Psoas muscle (tissue), 8 donors: Measurements from ENCODE around the gene HSF4. TPM values are rescaled to one million over a fixed set of nuclear protein-coding genes. Genes with fewer than 3 reads are reported as not detected.

Experiments
- ATAC-seq, 4 donors: fragments of 200-7000 bp; cut with Tn5 transposase; one replicate each; pipeline ENCODE4 v1.9.1; 2020; ENCODE audit warnings: moderate library complexity in 3 of 4, mild to moderate bottlenecking in 2 of 4
- DNase-seq, 2 donors: peaks; one replicate each; pipeline ENCODE4 v3.0.0-alpha.2; 2020
- H3K27ac ChIP-seq: fragments of 200-600 bp; one replicate; pipeline ENCODE4 v1.8.0; 2022
- H3K27me3 ChIP-seq, 3 donors: fragments of 200-600 bp in 1 of 3; one replicate each; pipeline versions ENCODE4 v1.6.1 to v1.8.0; 2013 to 2022; ENCODE audit warnings: low read length in 2 of 3, mild to moderate bottlenecking in 2 of 3, moderate library complexity in 1 of 3; ENCODE audit not compliant: insufficient read depth in 3 of 3
- H3K36me3 ChIP-seq, 2 donors: fragments of 200-600 bp in 1 of 2; one replicate each; pipeline versions ENCODE4 v1.6.1 to v1.8.0; 2013 to 2022; ENCODE audit warnings: low read depth in 1 of 2, mild to moderate bottlenecking in 1 of 2, moderate library complexity in 1 of 2; ENCODE audit not compliant: insufficient read depth in 1 of 2
- H3K4me1 ChIP-seq: fragments of 200-600 bp; one replicate; pipeline ENCODE4 v1.8.0; 2022
- H3K4me3 ChIP-seq: fragments of 200-600 bp; one replicate; pipeline ENCODE4 v1.8.0; 2022; ENCODE audit warnings: mild to moderate bottlenecking
- H3K9me3 ChIP-seq: fragments of 200-600 bp; one replicate; pipeline ENCODE4 v1.8.0; 2022
- WGBS, 3 donors: extraction: QIAGEN DNeasy Blood & Tissue Kit; methylation state at CpG; one replicate each; pipeline versions ENCODE4 v1.1.6 to v1.1.7; 2013; 5-methylcytosine and 5-hydroxymethylcytosine counted together
- intact Hi-C, 2 donors: fragments of 100-400 bp; cut with DNase I; formaldehyde crosslinking; loops; one replicate each; pipeline versions ENCODE4 v1.11.0 to v1.14.2; 2022
- polyA plus RNA-seq, 3 donors: library from polyadenylated mRNA; stranded (reverse); fragments of 200-250 nt; gene quantifications; one replicate each; pipeline ENCODE4 v1.2.3, GENCODE V29; 2013
- total RNA-seq, 4 donors: library from RNA; stranded (reverse); fragmentation: NEBNext Ultra II Directional in 2 of 4; extraction: Animal tissue kit (Norgen Biotek cat#: 25700) in 2 of 4; gene quantifications; one replicate each; pipeline versions ENCODE4 v1.2.1 to v1.2.4, GENCODE V29; 2021 to 2023
- TF ChIP-seq, protein P1 (sequence below): fragments of 200-600 bp; IDR thresholded peaks from one replicate; pipeline ENCODE4 v1.8.0; 2022; ENCODE audit warnings: antibody characterized with exemption
- donor health status: healthy with polysubstance abuse.
- donor health status: DM: no; HTN: no; CAD: no; lungs with moderate emphysema.
- donor health status: Bipolar disorder and iron deficiency.
- donor health status: healthy.
- donor health status: DM: yes; HTN: yes; CAD: no.
- donor health status: DM: no; HTN: no; CAD: no.
- donor health status: DM: no; HTN: no; CAD: no.
- donor health status: DM: yes; HTN: yes; CAD: no.

The HSF4 gene
- total and polyA plus RNA-seq, 7 donors: 15.1 to 97.3 (median 47.8) TPM

DNA sequence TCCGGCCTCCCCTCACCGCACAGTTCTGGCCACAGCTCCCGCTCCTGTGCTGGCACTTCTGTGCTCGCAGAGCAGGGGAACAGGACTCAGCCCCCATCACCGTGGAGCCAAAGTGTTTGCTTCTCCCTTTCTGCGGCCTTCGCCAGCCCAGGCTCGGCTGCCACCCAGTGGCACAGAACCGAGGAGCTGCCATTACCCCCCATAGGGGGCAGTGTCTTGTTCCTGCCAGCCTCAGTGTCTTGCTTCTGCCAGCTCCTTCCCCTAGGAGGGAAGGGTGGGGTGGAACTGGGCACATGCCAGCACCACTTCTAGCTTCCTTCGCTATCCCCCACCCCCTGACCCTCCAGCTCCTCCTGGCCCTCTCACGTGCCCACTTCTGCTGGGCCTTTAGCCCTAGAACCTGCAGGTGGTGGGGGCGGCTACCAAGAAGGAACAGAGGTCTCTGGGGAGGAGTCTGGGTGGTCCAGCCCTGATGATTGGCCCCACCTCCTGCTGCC, 33.7 kb downstream of the HSF4 start:
- TF ChIP-seq, protein P1, sequence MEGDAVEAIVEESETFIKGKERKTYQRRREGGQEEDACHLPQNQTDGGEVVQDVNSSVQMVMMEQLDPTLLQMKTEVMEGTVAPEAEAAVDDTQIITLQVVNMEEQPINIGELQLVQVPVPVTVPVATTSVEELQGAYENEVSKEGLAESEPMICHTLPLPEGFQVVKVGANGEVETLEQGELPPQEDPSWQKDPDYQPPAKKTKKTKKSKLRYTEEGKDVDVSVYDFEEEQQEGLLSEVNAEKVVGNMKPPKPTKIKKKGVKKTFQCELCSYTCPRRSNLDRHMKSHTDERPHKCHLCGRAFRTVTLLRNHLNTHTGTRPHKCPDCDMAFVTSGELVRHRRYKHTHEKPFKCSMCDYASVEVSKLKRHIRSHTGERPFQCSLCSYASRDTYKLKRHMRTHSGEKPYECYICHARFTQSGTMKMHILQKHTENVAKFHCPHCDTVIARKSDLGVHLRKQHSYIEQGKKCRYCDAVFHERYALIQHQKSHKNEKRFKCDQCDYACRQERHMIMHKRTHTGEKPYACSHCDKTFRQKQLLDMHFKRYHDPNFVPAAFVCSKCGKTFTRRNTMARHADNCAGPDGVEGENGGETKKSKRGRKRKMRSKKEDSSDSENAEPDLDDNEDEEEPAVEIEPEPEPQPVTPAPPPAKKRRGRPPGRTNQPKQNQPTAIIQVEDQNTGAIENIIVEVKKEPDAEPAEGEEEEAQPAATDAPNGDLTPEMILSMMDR: peak; percentile 56
- H3K36me3 ChIP-seq: peaks cover 21 to 66% of the 10 kb centered on the region in 2 donors
- no peaks in the 10 kb centered on the region for H3K9me3 ChIP-seq
- peak; percentile 50 to 68 (median 67) for ATAC-seq
- no peak overlapping the region for H3K4me3 ChIP-seq
- no peak overlapping the region for H3K27ac ChIP-seq
- peak in 1 of 2 donors; percentile 74 for DNase-seq
- WGBS, 3 donors: 37 to 61% (median 51%) methylated on average over 10 to 12 of the region's 12 CpGs
- intact Hi-C loops: no loop called here
- H3K27me3 ChIP-seq: no peaks in the 10 kb centered on the region
- H3K4me1 ChIP-seq: peaks cover 14% of the 10 kb centered on the region

DNA sequence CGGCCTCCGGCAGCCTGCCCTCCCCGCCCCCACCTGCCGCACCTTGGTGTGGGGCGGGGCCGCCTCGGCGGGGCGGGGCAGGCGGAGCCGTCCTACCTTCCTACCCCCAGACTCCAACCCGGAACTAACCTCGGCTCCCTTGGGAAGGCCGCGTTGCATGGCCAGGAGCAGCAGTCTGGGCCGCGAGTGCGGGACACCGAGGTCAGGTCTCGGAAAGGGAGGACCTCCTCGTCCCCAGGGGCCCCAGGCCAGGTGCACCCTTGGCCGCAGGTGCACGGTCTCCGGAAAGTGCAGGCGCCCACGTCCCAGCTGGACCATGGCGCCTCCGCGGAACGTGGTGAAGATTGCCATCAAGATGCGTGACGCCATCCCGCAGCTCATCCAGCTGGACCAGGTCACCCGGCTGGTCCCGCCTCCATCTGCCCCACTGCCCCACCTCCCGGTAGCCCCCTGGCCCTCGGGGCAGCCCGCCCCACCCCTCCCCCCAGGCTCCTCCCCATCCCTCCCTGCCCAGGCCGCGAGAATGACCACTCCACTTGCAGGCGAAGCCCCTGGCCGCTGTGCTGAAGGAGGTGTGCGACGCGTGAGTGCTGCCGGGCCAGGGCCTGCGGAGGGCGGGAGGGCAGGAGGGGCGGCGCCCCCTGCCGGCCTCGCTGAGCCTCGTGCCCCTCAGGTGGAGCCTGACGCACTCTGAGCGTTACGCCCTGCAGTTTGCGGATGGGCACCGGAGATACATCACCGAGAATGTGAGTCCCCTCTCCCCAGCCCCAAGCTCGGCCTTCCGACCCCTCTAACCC, 34.7 kb downstream of the HSF4 start, which contains the start of gene ELMO3:
Gene ELMO3, plus strand, starts transcription at position 121 of the 797 bp plus-strand sequence. Its CDS starts 196 bp downstream, at position 317.
- 40 to 49% (median 43%) methylated on average over 54 to 61 of the region's 61 CpGs for WGBS, 3 donors
- intact Hi-C loops: no loop called here
- H3K4me3 ChIP-seq: no peak within 1 kb of the TSS
- ATAC-seq: peak; percentile 48 to 72 (median 54)
- H3K27ac ChIP-seq: no peak within 1 kb of the TSS
- no peaks in the 10 kb centered on the region for H3K9me3 ChIP-seq
- H3K4me1 ChIP-seq: peaks cover 4% of the 10 kb centered on the region
- no peak for DNase-seq
- no peaks in the 10 kb centered on the region for H3K27me3 ChIP-seq
- TF ChIP-seq, protein P1: peak; percentile 29
- peaks cover 21 to 67% of the 10 kb centered on the region in 2 donors for H3K36me3 ChIP-seq

DNA sequence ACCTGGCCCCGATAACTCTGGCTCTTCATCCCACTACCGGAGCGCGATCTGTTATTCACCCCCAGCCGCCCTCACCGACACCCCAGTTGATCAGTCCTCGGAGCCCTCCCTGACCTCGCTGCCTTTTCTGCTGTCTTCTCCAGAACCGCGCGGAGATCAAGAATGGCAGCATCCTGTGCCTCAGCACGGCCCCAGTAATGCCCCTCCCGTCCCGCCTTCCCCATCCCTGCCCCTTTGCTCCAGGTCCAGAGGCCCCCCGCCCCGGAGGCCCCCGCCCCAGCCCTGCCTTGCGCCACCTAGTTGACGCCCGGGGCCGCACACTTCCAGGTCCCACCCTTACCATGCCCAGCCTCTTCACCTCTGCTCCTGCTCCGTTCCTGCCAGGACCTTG, 35.3 kb downstream of the HSF4 start:
- ATAC-seq (peak in 3 of 4 donors; percentile 2 to 32 (median 10)), DNase-seq (no peak)
- WGBS, 3 donors: 49 to 54% (median 52%) methylated on average over 16 to 22 of the region's 22 CpGs
- Histone ChIP-seq H3K4me1 (peaks cover 4% of the 10 kb centered on the region), H3K4me3 (no peak overlapping the region), H3K27ac (no peak overlapping the region), H3K36me3 (peaks cover 19 to 65% of the 10 kb centered on the region in 2 donors), H3K9me3 (no peaks in the 10 kb centered on the region), H3K27me3 (no peaks in the 10 kb centered on the region)
- TF ChIP-seq, protein P1: no peak
- intact Hi-C loops: no loop called here

DNA sequence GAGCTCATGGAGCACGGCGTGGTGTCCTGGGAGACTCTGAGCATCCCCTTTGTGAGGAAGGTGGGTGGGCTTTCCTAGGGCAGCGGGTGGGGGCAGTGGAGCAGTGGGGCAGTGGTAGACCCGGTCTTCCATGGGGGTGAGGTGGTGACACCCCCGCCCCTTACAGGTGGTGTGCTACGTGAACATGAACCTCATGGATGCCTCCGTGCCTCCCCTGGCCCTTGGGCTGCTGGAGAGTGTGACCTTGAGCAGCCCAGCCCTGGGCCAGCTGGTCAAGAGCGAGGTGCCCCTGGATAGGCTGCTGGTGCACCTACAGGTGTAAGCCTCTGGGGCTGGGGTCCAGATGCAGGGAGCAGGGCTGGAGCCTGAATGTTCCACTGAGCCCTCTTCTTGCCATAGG, 35.9 kb downstream of the HSF4 start:
- H3K9me3 ChIP-seq: no peaks in the 10 kb centered on the region
- H3K36me3 ChIP-seq: peaks cover 13 to 58% of the 10 kb centered on the region in 2 donors
- H3K4me1 ChIP-seq: peaks cover 4% of the 10 kb centered on the region
- no peak overlapping the region for H3K4me3 ChIP-seq
- DNase-seq (no peak), ATAC-seq (no peak)
- WGBS, 3 donors: 79 to 92% (median 81%) methylated on average over 7 to 8 of the region's 8 CpGs
- intact Hi-C loops: no loop called here
- TF ChIP-seq, protein P1: no peak
- no peak overlapping the region for H3K27ac ChIP-seq
- no peaks in the 10 kb centered on the region for H3K27me3 ChIP-seq
